ENCODE measurements around the gene MVK. TPM values are rescaled to one million over a fixed set of nuclear protein-coding genes. Genes with fewer than 3 reads are reported as not detected.

The MVK gene
- total RNA-seq, 4 donors from 2014 or later = 20.4 to 42.0 (median 31.6) TPM

GRCh38 chr12:109608270-109608669, 34.7 kb downstream of the MVK start:
- intact Hi-C loops (cut with DNase I) = no loop called here
- H3K27me3 ChIP-seq = no peaks in the 10 kb centered on the region
- WGBS, 2 donors = 69 to 74% methylated on average over 4 of the region's 4 CpGs

GRCh38 chr12:109608793-109609192, 35.2 kb downstream of the MVK start:
- DNase-seq = no peak
- H3K36me3 ChIP-seq = no peaks in the 10 kb centered on the region
- WGBS, 2 donors = 92 to 98% methylated on average over 3 of the region's 3 CpGs
- no peaks in the 10 kb centered on the region for H3K9me3 ChIP-seq
- intact Hi-C loops (cut with DNase I) = no loop called here
- H3K27ac ChIP-seq = no peak overlapping the region
- H3K4me1 ChIP-seq = no peaks in the 10 kb centered on the region
- TF ChIP-seq POLR2A (IDR thresholded peaks at IDR 0.05) (no peak), CTCF (IDR thresholded peaks at IDR 0.05) (no peak)
- H3K27me3 ChIP-seq = no peaks in the 10 kb centered on the region
- H3K4me3 ChIP-seq (replicated peaks in 1 of 3) = no peak overlapping the region

More at GRCh38 chr12:109608270-109608669, 34.7 kb downstream of the MVK start:
- no peaks in the 10 kb centered on the region for H3K9me3 ChIP-seq
- TF ChIP-seq CTCF (IDR thresholded peaks at IDR 0.05) = no peak
- no peak for TF ChIP-seq POLR2A (IDR thresholded peaks at IDR 0.05)
- no peak for DNase-seq
- H3K4me3 ChIP-seq (replicated peaks in 1 of 3) = no peak overlapping the region
- H3K36me3 ChIP-seq = no peaks in the 10 kb centered on the region
- no peak overlapping the region for H3K27ac ChIP-seq
- no peaks in the 10 kb centered on the region for H3K4me1 ChIP-seq

GRCh38 chr12:109609342-109609741, 35.7 kb downstream of the MVK start:
- Histone ChIP-seq H3K4me1 (no peaks in the 10 kb centered on the region), H3K36me3 (no peaks in the 10 kb centered on the region), H3K27me3 (no peaks in the 10 kb centered on the region), H3K4me3 (replicated peaks in 1 of 3) (no peak overlapping the region), H3K27ac (no peak overlapping the region), H3K9me3 (no peaks in the 10 kb centered on the region)
- no peak for DNase-seq
- TF ChIP-seq CTCF (IDR thresholded peaks at IDR 0.05) = no peak
- no peak for TF ChIP-seq POLR2A (IDR thresholded peaks at IDR 0.05)
- intact Hi-C loops (cut with DNase I) = no loop called here
- 20 to 35% methylated on average over 1 to 2 of the region's 2 CpGs for WGBS, 2 donors

GRCh38 chr12:109610523-109610922, 36.9 kb downstream of the MVK start:
- no peak for TF ChIP-seq CTCF (IDR thresholded peaks at IDR 0.05)
- TF ChIP-seq POLR2A (IDR thresholded peaks at IDR 0.05) = no peak
- Histone ChIP-seq H3K4me3 (replicated peaks in 1 of 3) (no peak overlapping the region), H3K36me3 (no peaks in the 10 kb centered on the region), H3K4me1 (no peaks in the 10 kb centered on the region), H3K27ac (no peak overlapping the region), H3K9me3 (no peaks in the 10 kb centered on the region), H3K27me3 (no peaks in the 10 kb centered on the region)
- 84 to 85% methylated on average over 4 of the region's 4 CpGs for WGBS, 2 donors
- intact Hi-C loops (cut with DNase I) = no loop called here
- DNase-seq = no peak

GRCh38 chr12:109611223-109611622, 37.6 kb downstream of the MVK start:
- no peak for DNase-seq
- WGBS, 2 donors = 48 to 52% methylated on average over 7 to 10 of the region's 10 CpGs
- Histone ChIP-seq H3K4me3 (replicated peaks in 1 of 3) (no peak overlapping the region), H3K9me3 (no peaks in the 10 kb centered on the region), H3K27me3 (no peaks in the 10 kb centered on the region), H3K27ac (no peak overlapping the region), H3K36me3 (no peaks in the 10 kb centered on the region), H3K4me1 (no peaks in the 10 kb centered on the region)
- intact Hi-C loops (cut with DNase I) = no loop called here
- no peak for TF ChIP-seq POLR2A (IDR thresholded peaks at IDR 0.05)
- TF ChIP-seq CTCF (IDR thresholded peaks at IDR 0.05) = no peak

Data from thyroid gland (tissue), 4 donors.